GM18499 (cell line): ENCODE results near the gene RXRA.

Source experiments
- ATAC-seq: cut with Tn5 transposase; IDR thresholded peaks from one replicate; pipeline ENCODE4 v1.9.1; 2021; ENCODE audit warnings: moderate number of reproducible peaks; ENCODE audit not compliant: insufficient read depth, unreplicated experiment

Gene RXRA

DNA sequence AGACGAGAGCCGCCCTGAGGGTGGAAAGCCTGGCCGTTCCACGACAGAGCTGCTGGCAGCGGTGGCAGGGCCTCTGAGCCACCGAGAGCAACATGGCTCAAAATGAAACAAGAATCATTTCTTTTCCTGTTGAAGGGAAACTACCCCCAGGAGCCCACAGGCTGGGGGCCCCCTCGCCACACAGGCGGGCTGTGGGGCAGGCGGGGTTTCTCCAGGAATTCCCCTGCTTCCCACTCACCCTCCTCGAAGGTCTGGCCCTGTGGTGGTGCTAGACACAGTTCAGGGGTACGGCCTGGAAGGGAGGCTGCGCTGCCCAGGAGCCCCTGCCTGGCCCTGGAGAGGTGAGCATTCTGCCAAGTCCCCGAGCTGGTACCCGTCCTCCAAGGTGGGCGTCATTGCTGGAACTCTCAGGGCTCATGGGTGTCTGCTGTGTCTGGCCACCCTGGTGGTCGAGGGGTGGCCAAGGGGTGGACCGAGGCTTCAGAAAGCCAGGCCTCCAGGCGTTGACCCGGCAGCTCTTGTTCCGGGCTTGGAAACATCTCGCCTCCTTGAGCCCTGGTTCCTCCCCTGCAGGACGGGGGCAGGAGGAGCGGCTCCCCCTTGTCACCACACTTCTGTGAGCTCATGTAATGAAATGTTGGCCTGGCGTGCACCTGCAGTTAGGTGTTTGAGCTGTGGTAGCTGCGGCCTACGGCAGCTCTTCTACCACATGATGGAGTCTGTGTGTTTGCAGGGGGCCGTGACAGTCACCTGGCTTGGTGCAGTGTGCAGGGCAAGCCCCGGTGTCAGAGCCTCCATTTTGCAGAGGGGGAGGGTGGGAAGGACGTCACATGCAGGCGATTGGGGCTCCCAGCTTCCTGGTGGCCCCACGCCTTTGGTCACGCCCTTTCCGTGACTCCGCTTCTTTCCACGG is 65.3 kb downstream of the RXRA start:
- ATAC-seq, result no peak

DNA sequence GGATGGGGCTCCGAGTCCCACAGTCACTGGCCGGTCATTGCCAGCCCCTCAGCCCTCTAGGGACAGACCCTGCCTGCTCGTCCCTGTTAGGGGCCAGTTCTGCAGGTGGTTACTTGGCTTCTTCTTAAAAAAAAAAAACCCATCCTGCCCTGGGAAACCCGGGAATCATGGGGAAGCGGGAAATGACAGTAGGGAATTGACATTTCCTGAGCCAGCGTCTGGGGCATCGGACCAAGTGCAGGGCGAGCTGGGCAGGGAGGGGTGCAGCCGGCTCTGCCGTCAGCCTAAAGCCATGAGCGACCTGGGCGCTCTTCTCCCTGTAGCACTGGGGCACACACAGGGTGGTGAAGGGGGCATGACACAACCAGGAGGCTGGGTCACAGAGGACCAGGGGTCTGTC is 66.6 kb downstream of the RXRA start:
- ATAC-seq, result no peak

DNA sequence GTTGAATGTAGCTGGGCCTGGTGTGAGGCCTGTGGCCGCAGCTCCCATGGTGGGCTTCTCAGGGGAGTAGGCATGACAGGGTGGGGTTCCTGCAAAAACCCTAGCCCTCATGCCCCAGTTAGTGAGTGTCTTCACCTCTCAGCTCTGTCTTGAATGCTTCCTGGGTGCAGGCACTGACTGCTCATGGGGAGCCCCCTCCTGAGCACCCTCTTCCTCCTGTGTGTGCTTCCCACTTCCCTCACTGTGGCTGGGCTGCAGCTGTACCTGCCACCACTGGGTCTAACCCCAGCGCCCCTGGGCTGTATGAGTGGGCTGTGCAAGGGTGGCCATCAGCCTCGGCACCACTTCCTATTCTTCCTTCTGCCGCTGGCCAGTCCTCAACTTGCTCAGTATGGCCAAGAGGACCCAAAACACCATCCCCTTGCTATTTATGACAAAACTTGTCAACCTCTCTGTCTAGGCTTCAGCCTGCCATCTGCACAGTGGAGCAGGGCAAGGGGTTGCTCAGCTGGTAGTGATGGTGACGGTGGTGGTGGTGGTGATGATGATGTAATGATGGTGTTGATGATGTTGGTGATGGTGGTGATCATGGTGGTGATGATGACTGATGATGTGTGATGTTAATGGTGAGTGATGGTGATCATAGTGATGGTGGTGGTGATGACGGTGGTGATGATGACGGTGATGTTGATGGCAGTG is 67.5 kb downstream of the RXRA start:
- ATAC-seq, result no peak

DNA sequence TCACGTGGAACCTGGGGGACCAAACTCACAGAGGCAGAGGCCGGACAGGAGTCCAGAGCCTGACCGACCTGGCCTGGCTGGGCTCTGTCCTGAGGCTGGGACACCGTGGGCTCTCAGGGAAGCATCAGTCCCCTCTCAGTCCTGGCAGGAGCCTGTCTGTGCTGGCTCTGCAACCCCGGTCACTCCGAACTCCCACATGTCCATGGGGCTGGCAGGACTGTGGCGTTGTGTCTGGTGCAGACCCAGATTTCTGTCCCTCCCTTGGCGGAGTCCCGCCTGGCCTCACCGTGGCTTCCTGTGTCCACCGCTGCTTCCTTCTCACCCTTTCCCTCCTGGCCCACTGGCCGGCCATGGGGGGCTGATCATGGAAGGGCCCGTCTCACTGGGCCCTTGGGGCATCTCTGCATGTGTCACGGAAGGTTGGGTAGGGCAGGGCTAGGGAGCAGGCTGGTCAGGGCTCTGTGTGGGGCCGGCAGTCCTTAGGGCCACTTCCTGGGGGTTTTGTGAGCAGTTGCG is 68.8 kb downstream of the RXRA start:
- no peak for ATAC-seq

DNA sequence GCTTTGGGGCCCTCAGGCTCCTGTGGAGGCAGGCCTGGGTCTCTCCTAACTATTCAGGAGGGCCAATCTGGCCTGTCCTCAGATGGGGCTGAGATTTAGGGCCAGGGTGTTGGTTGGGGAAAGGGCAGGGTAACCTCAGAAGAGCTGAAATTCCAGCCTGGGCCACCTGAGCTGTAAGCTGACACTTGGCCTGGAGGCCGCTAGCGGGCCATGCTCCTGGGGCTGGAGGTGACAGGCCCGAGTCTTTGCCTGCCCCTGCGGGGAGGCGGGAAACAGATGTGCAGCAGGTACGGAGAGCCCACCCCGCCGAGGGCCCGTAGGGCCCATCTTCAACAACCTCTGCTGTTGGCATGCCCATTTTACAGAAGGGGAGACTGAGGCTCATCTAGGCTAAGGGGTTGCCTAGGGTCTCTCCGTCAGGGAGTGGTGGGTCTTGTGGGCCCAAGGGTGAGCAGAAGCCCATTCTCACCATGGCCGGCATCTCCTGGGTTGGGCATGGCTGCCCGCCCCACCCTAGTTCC is 69.5 kb downstream of the RXRA start:
- ATAC-seq, result no peak

DNA sequence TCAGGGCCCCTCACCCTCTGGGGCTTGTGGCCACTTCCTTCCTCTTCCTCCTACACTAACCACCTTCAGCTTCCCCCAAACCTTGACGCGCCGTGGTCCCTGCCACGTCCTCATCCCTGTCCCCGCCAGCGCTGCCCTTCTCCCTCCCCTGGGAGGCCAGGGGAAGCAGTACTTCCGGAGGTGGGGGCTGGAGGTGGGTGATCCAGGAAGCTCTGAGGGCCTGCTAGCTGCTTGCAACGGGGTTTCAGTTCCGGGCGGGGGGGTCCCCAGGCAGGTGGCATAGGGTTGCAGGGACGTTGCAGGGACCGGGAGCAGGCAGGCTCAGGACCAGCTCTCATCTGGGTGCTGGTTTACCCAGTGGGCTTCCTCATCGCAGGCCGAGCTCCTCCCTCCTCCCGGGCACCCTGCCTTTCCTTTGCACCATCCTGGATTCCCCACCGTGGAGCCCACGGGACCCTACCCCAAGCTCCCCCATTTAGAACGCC is 70.0 kb downstream of the RXRA start:
- ATAC-seq, result no peak

DNA sequence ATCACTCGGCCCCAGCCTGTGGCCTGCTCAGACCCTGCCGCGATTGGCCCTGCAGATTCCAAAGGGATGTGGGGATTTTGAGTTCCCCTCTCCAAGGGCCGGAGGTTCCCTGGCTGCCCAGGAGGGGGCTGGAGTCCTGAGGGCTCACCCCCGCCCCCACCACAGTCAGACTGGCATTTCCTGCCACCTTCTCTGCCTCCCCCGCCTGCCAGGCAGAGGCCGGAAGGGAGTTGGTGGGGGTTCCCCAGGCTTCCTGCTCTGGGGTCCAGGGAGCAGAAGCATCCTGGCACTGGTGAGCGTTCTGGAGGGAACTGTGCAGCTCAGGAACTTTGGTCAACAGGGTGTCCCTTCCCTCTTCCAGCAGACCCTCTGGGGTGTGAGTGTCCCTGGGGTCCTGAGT is 70.6 kb downstream of the RXRA start:
- no peak for ATAC-seq

DNA sequence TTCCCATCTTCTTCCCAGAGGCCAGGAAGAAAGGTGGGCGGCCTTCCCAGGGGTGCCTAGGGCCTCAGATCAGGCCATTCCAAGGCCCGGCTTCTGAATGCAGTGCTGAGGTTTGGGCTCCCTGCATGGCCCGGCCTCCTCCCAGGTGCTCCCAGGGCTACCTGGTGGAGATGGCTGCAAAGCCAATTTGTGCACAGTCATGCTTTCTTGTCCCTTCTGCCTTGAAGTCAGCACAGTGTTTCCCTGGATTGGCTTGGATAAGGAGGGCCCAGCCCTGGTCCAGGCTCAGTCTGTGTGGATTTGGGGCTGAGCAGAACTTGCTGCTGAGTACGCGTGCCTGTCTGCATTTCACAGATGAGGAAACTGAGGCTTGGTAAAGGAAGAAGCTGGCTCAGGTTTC is 72.5 kb downstream of the RXRA start:
- ATAC-seq, result no peak

DNA sequence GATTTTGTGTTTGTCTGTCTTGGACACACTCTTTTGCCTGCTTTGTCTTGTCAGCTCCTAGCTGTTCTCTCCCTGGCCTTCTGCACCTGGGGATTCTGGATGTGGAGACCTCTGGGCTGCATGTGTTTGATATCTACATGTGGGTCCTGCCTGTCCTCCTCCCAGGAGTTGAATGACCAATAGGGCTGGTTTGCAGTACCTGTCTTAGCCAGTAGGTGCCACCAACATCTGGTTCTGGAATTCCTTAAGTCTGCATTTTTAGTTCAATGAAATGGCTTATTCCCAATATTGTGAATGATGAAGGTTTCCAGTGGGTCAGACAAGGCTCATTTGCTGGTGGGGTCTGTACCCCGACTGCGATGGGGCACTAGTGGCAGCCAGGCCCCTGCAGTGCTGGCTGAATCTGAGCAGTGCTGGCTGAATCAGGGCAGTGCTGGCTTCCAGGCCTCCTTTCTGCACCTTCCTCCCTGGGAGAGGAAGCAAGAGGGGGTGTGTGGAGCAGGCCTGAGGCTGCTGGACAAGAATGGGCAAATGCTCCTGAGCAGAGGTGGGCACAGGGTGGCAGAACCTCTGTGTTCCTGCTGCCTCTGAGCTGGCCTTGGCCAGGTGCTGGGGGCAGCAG is 73.3 kb downstream of the RXRA start:
- no peak for ATAC-seq

DNA sequence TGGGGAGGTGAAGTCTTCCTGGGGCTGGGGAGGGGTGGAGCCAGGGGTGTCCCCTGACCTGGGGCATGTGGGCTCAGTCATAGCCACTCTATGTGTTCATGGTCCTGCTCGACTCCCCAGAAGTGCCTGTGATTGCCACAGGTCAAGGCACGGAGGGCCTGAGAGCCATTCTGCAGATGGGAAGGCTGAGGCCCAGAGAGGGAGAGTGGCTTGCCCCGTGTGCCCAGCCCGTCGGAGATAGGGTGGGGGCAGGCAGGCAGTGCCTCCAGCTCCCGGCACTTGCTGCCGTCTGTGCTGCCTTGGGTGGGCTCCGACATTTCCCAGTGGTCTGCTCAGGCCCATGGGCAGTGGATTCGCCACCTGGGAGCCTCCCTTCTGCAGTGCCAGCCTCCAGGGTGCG is 74.0 kb downstream of the RXRA start:
- no peak for ATAC-seq

DNA sequence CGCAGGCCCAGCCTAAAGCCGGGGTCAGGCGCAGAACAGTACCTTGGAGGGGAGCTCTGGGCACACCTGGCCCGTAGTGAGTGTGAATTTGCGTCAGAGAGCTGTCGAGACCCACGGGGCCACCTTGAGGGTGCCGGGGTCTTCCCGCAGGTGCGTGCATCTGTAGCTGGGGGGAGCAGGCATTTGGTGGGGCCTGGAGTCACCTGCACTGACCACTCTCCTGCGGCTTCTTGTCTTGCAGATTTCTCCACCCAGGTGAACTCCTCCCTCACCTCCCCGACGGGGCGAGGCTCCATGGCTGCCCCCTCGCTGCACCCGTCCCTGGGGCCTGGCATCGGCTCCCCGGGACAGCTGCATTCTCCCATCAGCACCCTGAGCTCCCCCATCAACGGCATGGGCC is 75.1 kb downstream of the RXRA start:
- no peak for ATAC-seq

DNA sequence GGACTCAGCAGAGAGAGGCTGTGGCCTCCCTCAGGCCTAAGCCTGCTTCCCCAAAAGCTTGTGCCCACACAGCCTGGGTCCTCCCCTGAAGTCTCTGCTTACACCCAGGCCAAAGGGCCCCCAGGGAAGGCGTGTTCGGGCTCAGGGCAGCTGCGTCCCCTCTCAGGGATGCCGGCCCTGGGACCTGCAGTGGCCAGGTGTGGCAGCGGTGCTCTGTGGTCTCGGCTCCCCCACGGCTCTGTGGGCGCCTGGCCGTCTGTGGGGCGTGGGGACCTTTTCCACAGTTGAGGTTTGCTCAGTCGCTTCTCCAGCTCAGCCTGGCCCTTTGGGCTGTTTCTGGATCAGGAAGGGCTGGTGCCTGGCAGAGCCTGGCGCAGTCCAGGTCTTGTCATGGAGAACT is 75.9 kb downstream of the RXRA start:
- ATAC-seq, result no peak

DNA sequence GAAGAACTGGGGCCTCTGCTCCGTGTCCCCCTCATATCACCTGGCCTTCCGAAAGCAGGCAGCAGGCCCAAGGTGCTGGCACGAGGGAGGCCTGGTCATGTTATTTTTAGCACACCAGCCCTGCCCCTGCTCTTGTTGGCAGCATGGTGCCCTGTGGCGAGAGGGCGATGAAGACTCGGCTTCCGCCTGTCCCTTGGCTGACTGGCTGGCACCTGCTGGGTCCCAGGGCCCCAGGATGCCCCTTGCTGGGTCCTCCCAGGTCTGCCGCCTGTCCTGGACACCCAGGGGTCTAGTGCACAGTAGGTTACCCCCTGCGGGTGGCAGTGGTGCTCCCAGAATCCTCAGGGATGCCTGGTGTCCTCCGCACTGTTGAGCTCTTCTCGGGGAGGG is 77.0 kb downstream of the RXRA start:
- no peak for ATAC-seq

DNA sequence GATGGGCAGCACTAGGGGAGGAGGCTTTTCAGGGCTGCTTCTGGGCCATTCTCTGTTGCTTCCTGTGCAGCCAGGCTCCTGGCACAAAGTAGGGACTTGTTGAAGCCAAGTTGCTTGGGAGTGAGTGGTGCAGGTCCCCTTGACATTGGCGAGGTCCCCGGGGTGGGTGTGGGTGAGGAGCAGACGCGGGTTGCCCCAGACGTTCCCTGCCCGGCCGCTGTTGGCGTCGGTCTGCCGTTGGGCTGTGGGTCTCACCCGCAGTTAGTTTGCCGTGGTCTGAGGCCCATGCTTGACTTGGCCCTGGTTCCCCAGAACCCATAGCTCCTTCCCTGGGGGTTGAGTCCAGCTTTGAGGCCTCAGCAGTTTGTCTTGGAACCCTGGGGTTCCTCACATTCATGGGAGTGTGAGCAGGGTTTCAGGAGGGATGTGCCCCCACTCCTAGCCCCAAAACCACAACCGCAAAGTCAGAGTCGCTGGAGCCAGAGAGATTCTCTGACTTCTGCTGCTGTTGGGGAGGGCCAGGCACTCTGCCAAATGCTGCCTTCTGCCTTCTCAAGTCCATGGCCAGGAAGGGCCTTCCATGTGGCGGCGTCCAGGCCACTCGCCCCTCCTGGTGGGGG is 77.5 kb downstream of the RXRA start:
- ATAC-seq, result no peak

DNA sequence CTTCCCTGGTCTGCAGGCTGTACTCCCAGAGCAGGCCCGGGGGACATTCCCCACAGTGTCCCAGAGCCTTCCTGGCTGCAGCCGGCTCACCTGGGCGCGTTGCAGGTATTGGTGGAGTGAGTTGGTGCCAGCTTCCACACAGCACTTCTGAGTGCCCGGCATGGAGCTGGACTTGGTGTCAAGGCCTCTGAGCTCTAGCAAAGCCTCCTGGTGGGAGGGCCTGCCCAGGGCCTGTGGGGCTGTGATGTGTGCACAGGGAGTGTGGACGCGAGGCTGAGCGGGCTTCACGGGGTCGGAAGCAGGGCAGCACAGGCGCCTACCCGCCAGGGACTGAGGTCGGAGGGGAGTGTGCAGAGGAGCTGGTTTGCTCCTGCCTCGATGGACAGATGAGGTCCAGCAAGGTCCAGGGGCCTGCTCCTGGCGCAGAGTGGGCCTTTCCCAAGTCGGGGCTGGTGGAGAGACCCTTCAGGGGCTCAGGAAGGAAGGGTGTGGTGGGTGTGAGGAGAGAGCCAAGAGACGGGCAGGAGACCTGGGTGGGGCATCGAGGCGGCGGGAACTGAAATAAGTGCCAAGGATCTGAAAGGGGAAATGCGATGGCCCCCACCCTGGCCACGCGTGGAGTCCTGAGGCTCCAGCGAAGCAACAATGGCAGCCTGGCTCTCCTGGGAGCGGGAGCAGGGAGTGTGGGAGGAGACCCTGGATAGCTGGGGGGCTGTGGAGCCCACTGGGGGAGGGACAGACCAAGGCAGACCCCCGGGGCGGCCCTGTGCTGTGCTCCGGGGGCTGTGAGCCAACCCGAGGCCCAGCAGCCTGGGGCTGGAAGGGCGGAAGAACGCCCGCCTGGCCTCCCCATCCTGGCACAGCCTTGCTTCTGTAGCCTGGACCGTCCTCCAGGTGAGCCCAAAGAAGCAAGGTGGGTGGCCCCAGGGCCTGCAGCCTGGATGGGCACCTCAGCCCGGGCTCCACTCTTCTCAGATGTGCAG is 78.4 kb downstream of the RXRA start:
- no peak for ATAC-seq

DNA sequence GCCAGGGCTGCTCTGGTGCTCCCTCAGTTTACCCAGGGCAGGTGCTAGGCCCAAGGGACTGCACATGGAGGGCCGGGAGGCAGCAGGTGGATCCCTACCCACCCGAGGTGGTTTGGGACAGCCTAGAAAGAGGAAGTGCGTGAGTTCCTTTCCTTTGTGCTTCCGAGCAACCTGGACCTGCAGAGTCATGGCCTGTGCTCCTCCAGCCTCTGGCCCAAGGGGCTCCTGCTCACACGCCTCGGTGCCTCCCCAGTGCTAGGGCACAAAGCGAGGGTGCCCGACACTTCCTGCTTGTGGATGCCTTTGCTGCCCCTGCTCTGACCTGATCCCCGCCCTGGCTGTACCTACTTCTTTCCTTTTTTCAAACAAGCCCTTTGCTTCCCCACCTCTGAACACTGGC is 79.3 kb downstream of the RXRA start:
- no peak for ATAC-seq

DNA sequence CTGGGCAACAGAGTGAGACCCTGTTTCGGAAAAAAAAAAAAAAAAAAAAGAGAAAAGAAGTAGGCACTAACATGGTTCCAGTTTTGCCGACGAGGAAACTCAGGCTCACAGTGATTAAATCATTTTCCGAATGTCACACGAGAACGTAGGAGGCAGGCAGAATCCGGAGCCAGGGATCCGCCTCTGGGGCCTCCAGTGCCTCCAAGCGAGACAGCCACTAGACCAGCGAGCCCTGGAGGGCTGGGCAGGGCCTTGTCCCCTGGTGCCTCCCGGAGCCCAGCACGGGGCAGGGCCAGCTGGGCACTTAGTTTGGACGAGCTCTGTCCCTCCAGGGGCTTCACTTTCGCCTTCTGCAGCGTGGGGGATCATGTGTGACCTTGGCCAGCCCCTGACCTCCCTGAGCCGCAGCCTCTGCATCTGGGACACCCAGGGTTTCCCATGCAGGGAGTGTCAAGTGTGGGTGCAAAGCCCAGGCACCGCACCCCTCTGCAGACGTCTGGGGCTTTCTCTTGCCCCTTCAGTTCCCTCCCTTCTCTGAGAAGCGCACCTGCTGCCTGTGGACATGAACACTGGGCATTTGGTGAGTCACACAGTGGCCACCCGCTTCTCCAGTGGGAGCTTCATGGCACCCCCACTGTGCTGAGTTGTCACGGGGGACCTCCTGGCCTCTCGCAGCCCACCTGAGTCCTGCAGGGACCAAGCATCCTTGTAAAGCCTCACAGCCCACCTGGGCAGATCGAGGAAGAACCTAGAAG is 80.3 kb downstream of the RXRA start:
- no peak for ATAC-seq

DNA sequence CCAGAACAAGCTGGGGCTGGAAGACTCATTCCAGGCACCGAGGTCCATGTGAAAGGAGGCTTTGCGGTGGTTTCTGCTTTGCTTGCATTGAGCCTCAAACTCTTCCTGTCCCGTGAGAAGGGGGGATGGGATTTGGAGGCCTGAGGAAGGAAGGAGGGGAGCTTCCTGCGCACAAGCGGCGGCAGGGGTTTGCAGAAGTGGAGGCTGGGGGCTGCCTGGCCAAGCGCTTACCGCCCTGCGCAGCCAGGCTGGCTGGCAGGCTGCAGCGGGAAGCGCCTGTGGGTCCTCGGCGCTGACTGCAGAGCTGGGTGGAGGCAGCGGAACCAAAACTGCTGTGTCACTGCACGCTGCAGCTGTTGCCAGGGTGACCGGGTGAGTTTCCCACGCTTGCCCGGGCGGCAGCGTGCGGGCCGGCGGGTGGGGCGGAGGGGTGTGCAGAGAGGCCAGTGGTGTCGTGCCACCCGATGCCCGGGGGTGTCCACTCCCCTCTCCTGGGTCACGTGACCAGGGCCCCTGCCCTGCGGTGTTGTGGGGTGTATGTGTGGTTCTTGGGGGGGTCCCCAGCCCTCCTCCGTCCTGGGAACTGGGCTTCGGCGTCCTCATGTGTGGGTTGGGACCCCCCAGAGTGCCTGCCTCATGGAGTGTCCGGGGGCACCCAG is 81.0 kb downstream of the RXRA start:
- no peak for ATAC-seq
